ENCODE data around the gene HMGN4. TPM values are rescaled to one million over a fixed set of nuclear protein-coding genes. Genes with fewer than 3 reads are reported as not detected.

HMGN4 gene
- total and polyA plus RNA-seq, 2 of the 8 experiments (the other 6 are each of a cell fraction or from before 2014, with no cell fraction given), result 23.4 to 66.4 TPM

- Histone ChIP-seq H4K8ac (ENCODE audit: extremely low read depth, insufficient read depth, low read length) (no peak overlapping the region), H3K27ac (ENCODE audit: low read depth, low read length) (no peak overlapping the region), H3K18ac (ENCODE audit: extremely low read depth, low read length) (no peak overlapping the region), H3K4me2 (ENCODE audit: insufficient read depth in 1 of 2, low read depth in 2 of 2, low read length in 2 of 2) (peak overlapping the region; percentile 80 to 86), H3K4ac (replicated peaks; ENCODE audit: insufficient read length, low read depth, low read length) (no peak overlapping the region), H2BK120ac (replicated peaks; ENCODE audit: low read depth, low read length) (no peak overlapping the region), H3K79me1 (ENCODE audit: low read depth, low read length) (no peaks in the 10 kb centered on the region), H2BK20ac (ENCODE audit: low read length) (no peak overlapping the region), H4K20me1 (replicated peaks in 1 of 2; ENCODE audit: control insufficient read depth in 1 of 2, insufficient read depth in 2 of 2, low read length in 2 of 2) (no peaks in the 10 kb centered on the region), H3K4me1 (replicated peaks in 1 of 4; ENCODE audit: control insufficient read depth in 3 of 4, insufficient read depth in 4 of 4, low read length in 3 of 4) (no peaks in the 10 kb centered on the region; a peak in 2 of 7 replicates), H3K4me3 (ENCODE audit: extremely low read depth in 1 of 4, insufficient read depth in 2 of 4, low read depth in 3 of 4, low read length in 4 of 4) (peak overlapping the region; percentile 77 to 96 (median 80)), H3K36me3 (ENCODE audit: control insufficient read depth in 2 of 4, insufficient read depth in 4 of 4, low read length in 3 of 4) (no peaks in the 10 kb centered on the region), H3K27me3 (replicated peaks in 1 of 4; ENCODE audit: control insufficient read depth in 3 of 4, extremely low read depth in 1 of 4, insufficient read depth in 3 of 4, low read length in 3 of 4) (no peaks in the 10 kb centered on the region), H2AFZ (ENCODE audit: low read length) (0 out of 2 replicates have a peak overlapping the region, but pooled peaks have one; percentile 33), H3K9me3 (ENCODE audit: insufficient read depth in 2 of 2, low read depth in 1 of 2, low read length in 1 of 2) (no peaks in the 10 kb centered on the region), H4K5ac (ENCODE audit: insufficient read length, low read depth, low read length) (no peak overlapping the region), H4K91ac (replicated peaks; ENCODE audit: insufficient read length, low read length) (no peak overlapping the region), H3K56ac (replicated peaks; ENCODE audit: insufficient read length, low read depth, low read length) (no peak overlapping the region), H3K79me2 (ENCODE audit: control insufficient read depth in 1 of 2, insufficient read depth in 2 of 2, low read length in 2 of 2) (no peaks in the 10 kb centered on the region), H3K23me2 (ENCODE audit: low read depth, low read length) (peaks cover 17% of the 10 kb centered on the region), H2BK15ac (ENCODE audit: low read length) (no peak overlapping the region), H3K9ac (replicated peaks in 1 of 4; ENCODE audit: extremely low read depth in 1 of 4, low read depth in 3 of 4, low read length in 3 of 4) (no peak overlapping the region), H2AK5ac (ENCODE audit: low read depth, low read length) (no peak overlapping the region), H2BK12ac (ENCODE audit: low read depth, low read length) (no peak overlapping the region), H3K14ac (ENCODE audit: insufficient read length) (no peak overlapping the region), H2BK5ac (ENCODE audit: low read depth, low read length) (no peak overlapping the region), H3K23ac (ENCODE audit: insufficient read length) (no peak overlapping the region)
- TF ChIP-seq RAD21 (IDR thresholded peaks at IDR 0.05 in 1 of 2, conservative IDR thresholded peaks at IDR 0.05 in 1 of 2; ENCODE audit: low read depth in 2 of 2, low read length in 2 of 2), result no peak
- no peak for TF ChIP-seq TAF1 (IDR thresholded peaks at IDR 0.05; ENCODE audit: low read depth, low read length)
- TF ChIP-seq BRCA1 (IDR thresholded peaks at IDR 0.05; ENCODE audit: low read depth, low read length), result no peak
- no peak for TF ChIP-seq RFX5 (IDR thresholded peaks at IDR 0.05; ENCODE audit: borderline replicate concordance, low read depth, low read length)
- TF ChIP-seq GABPA (IDR thresholded peaks at IDR 0.05; ENCODE audit: borderline replicate concordance, insufficient read depth, low read length), result no peak
- DNase-seq (ENCODE audit: low read depth in 1 of 2, low spot score in 2 of 2), result no peak
- FAIRE-seq, result no peak
- WGBS, 2 experiments (ENCODE audit: extremely low coverage in 1 of 2, insufficient coverage in 1 of 2, insufficient read length in 1 of 2, insufficient replicate concordance in 2 of 2, low coverage in 1 of 2, low lambda C conversion rate in 2 of 2, missing lambda C conversion rate in 1 of 2), result 33% methylated on average over 1 of the region's 1 CpG; no CpG with 5 or more reads in 1 of the 2 experiments
- ChIA-PET CTCF (ENCODE audit: partially characterized antibody) (interaction anchor here (0.8 to 1.4 kb wide), 3 partner anchors 14 to 225 kb away, joined by 3 read pairs; no protein-coding TSS in a partner anchor), POLR2A (ENCODE audit: partially characterized antibody) (interaction anchor here (1.4 to 5.0 kb wide), 2 partner anchors 11 to 17 kb away, joined by 3 to 25 read pairs; partner anchors contain the start of gene HMGN4)
These were observed 16.2 kb downstream of the HMGN4 start for GRCh38 chr6:26554447-26554696.
